ENCODE measurements around the gene ACSBG1.

DNA sequence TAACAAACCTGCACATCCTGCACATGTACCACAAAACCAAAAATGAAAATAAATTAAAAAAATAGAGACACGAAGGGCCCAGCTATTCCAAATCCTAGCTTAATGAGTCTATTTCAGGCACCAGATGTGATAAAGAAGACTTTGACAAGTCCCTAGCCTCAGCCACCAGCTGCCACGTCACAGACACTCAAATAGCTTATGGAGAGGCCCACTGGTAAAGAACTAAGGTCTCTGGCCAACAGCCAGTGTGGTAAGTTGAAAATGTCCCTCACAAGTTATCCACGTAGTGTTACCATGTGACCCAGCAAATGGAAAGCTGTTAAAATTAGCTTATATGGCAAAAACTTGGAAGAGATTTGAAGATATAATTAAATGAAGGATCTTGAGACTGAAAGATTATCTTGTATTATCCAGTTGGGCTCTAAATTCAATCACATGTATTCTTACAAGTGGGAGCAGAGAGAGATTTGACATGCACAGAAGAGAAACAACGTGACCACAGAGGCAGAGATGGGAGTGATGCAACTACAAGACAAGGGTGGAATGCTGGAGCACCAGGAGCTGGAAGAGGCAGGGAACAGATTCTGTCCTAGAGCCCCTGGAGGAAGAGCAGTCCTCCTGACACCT lies 10.9 kb downstream of the ACSBG1 start:
- TF ChIP-seq, protein P1, sequence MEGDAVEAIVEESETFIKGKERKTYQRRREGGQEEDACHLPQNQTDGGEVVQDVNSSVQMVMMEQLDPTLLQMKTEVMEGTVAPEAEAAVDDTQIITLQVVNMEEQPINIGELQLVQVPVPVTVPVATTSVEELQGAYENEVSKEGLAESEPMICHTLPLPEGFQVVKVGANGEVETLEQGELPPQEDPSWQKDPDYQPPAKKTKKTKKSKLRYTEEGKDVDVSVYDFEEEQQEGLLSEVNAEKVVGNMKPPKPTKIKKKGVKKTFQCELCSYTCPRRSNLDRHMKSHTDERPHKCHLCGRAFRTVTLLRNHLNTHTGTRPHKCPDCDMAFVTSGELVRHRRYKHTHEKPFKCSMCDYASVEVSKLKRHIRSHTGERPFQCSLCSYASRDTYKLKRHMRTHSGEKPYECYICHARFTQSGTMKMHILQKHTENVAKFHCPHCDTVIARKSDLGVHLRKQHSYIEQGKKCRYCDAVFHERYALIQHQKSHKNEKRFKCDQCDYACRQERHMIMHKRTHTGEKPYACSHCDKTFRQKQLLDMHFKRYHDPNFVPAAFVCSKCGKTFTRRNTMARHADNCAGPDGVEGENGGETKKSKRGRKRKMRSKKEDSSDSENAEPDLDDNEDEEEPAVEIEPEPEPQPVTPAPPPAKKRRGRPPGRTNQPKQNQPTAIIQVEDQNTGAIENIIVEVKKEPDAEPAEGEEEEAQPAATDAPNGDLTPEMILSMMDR (IDR thresholded peaks at IDR 0.05; ENCODE audit: insufficient read depth, low read length, poor library complexity, severe bottlenecking), result no peak
- no peak for TF ChIP-seq EZH2phosphoT487 (conservative IDR thresholded peaks at IDR 0.05; ENCODE audit: low read length)

All from SU-DHL-6 (cell line).